HCT116 (cell line): ENCODE results near the gene CDH22. TPM values are rescaled to one million over a fixed set of nuclear protein-coding genes. Genes with fewer than 3 reads are reported as not detected.

Experiments used
- ATAC-seq: fragments of 200-7000 bp; cut with Tn5 transposase; 2 replicates; pipeline ENCODE4 v1.9.1; 2020; ENCODE audit warnings: mild to moderate bottlenecking, moderate library complexity
- BruUV-seq: library from RNA; stranded (reverse); fragments of 400-500 nt; replicated peaks from 2 replicates; lab custom pipeline; 2021; lab: Mats Ljungman, UMichigan
- CTCF ChIA-PET: fragments of 300-600 bp; sonication (Branson Sonifier 250); formaldehyde crosslinking; loops from one replicate; lab custom pipeline; 2021; ENCODE audit warnings: antibody characterized with exemption; lab: Charles Lee
- POLR2A ChIA-PET: fragments of 300-600, 350-600 bp; sonication (Branson Sonifier 250); formaldehyde crosslinking; loops from one replicate; lab custom pipeline; 2021; ENCODE audit warnings: antibody characterized with exemption; lab: Charles Lee
- RAD21 ChIA-PET, 2 experiments: fragments of 300-600 bp; sonication (Branson Sonifier 250); formaldehyde crosslinking; loops; one replicate each; lab custom pipeline; 2023; ENCODE audit warnings: low total read pairs in 2 of 2; ENCODE audit not compliant: uncharacterized antibody in 2 of 2, unreplicated experiment in 2 of 2, low non-redundant PET in 1 of 2; lab: Charles Lee
- DNase-seq: peaks from one replicate; pipeline ENCODE4 v3.0.0-alpha.2; 2010; ENCODE audit warnings: low read depth, low spot score
- H2AFZ ChIP-seq: fragments of 200-600 bp; shearing (Covaris generic), sonication (generic); 2 replicates; pipeline ENCODE4 v1.6.1; 2017; ENCODE audit warnings: low read depth, mixed run types, mixed read lengths, antibody characterized with exemption, low read length; ENCODE audit not compliant: poor library complexity, severe bottlenecking
- H3K27ac ChIP-seq: 2 replicates; pipeline ENCODE4 v1.5.1; 2012; ENCODE audit warnings: low read depth, low read length
- H3K27me3 ChIP-seq: fragments of 200-600 bp; sonication (generic); 2 replicates; pipeline ENCODE4 v1.6.1; 2016; ENCODE audit warnings: mixed run types, low read length, mixed read lengths; ENCODE audit not compliant: insufficient read depth
- H3K36me3 ChIP-seq, 2 experiments: fragments of 200-500 bp in 1 of 2; fragments of 200-600 bp in 1 of 2; sonication (Bioruptor generic) in 1 of 2; sonication (generic) in 1 of 2; 2 replicates each; pipeline versions ENCODE4 v1.5.1 to v1.6.1; 2014 to 2016; ENCODE audit warnings: low read length in 2 of 2, inconsistent platforms in 1 of 2, mixed read lengths in 1 of 2, mixed run types in 1 of 2; ENCODE audit not compliant: insufficient read depth in 2 of 2, control insufficient read depth in 1 of 2
- H3K4me1 ChIP-seq, 2 experiments: fragments of 200-600 bp in 1 of 2; sonication (generic) in 1 of 2; 2 replicates each; pipeline versions ENCODE4 v1.5.1 to v1.6.1; 2012 to 2017; ENCODE audit warnings: low read length in 2 of 2, inconsistent platforms in 1 of 2, mild to moderate bottlenecking in 1 of 2, mixed read lengths in 1 of 2, mixed run types in 1 of 2, moderate library complexity in 1 of 2; ENCODE audit not compliant: insufficient read depth in 2 of 2, control insufficient read depth in 1 of 2
- H3K4me2 ChIP-seq: fragments of 200-600 bp; sonication (generic); 2 replicates; pipeline ENCODE4 v1.6.1; 2017; ENCODE audit warnings: mixed run types, low read length, mixed read lengths
- H3K4me3 ChIP-seq, 2 experiments: fragments of 200-600 bp in 1 of 2; sonication (generic) in 1 of 2; replicated peaks in 1 of 2; 2 replicates each; pipeline ENCODE4 v1.5.1; 2011 to 2016; ENCODE audit warnings: low read length in 2 of 2, control low read depth in 1 of 2, low read depth in 1 of 2, mild to moderate bottlenecking in 1 of 2, mixed read lengths in 1 of 2, mixed run types in 1 of 2
- H3K79me2 ChIP-seq: fragments of 200-600 bp; sonication (generic); 2 replicates; pipeline ENCODE4 v1.6.1; 2017; ENCODE audit warnings: mild to moderate bottlenecking, mixed run types, low read length, moderate library complexity, mixed read lengths; ENCODE audit not compliant: insufficient read depth
- H3K9ac ChIP-seq: fragments of 200-600 bp; sonication (generic); 2 replicates; pipeline ENCODE4 v1.6.1; 2016; ENCODE audit warnings: low read length, mixed read lengths
- H3K9me2 ChIP-seq: fragments of 200-600 bp; sonication (generic), shearing (Covaris generic); 2 replicates; pipeline ENCODE4 v1.6.1; 2017; ENCODE audit warnings: mixed run types, mild to moderate bottlenecking, moderate library complexity; ENCODE audit not compliant: insufficient read depth
- H3K9me3 ChIP-seq, 2 experiments: fragments of 200-500 bp in 1 of 2; fragments of 200-600 bp in 1 of 2; sonication (Bioruptor generic) in 1 of 2; sonication (generic) in 1 of 2; 2 replicates each; pipeline ENCODE4 v1.6.1; 2014 to 2017; ENCODE audit warnings: low read length in 2 of 2, mixed read lengths in 2 of 2, inconsistent platforms in 1 of 2, low read depth in 1 of 2, mild to moderate bottlenecking in 1 of 2, mixed run types in 1 of 2, moderate library complexity in 1 of 2; ENCODE audit not compliant: control insufficient read depth in 1 of 2, insufficient read depth in 1 of 2
- H4K20me1 ChIP-seq: fragments of 200-600 bp; sonication (generic), shearing (Covaris generic); 2 replicates; pipeline ENCODE4 v1.6.1; 2017; ENCODE audit warnings: mixed run types, mild to moderate bottlenecking, moderate library complexity; ENCODE audit not compliant: insufficient read depth
- EZH2phosphoT487 ChIP-seq: fragments of 200-600 bp; IDR thresholded peaks from 2 replicates; pipeline ENCODE4 v1.6.1; 2018; ENCODE audit warnings: antibody characterized with exemption, borderline replicate concordance
- FOSL1 ChIP-seq: IDR thresholded peaks from 2 replicates; pipeline ENCODE4 v1.6.1; 2012; ENCODE audit warnings: low read depth
- SIN3A ChIP-seq: IDR thresholded peaks from 2 replicates; pipeline ENCODE4 v1.6.1; 2012; ENCODE audit warnings: low read depth
- TCF7L2 ChIP-seq: IDR thresholded peaks from 2 replicates; pipeline ENCODE4 v1.7.0; 2011; ENCODE audit warnings: borderline replicate concordance, inconsistent platforms; ENCODE audit not compliant: insufficient read depth, insufficient read length; ENCODE audit errors: extremely low read depth
- intact Hi-C: fragments of 100-400 bp; cut with micrococcal nuclease; formaldehyde crosslinking; loops from 2 replicates; pipeline ENCODE4 v1.10.0; 2022
- total RNA-seq: library from RNA; stranded (reverse); gene quantifications from one replicate; pipeline ENCODE4 v1.2.1, GENCODE V29; 2021; ENCODE audit not compliant: unreplicated experiment
- TF ChIP-seq, protein P1 (sequence below), 3 experiments: fragments of 200-600 bp in 1 of 3; sonication (generic) in 1 of 3; IDR thresholded peaks in 2 of 3; conservative IDR thresholded peaks in 1 of 3; 2 replicates each; pipeline ENCODE4 v1.5.1; 2012 to 2017; ENCODE audit warnings: low read depth in 2 of 3, low read length in 2 of 3, antibody characterized with exemption in 1 of 3, borderline replicate concordance in 1 of 3, control low read depth in 1 of 3, mild to moderate bottlenecking in 1 of 3, mixed read lengths in 1 of 3, mixed run types in 1 of 3, moderate library complexity in 1 of 3; ENCODE audit not compliant: insufficient read depth in 1 of 3
- TF ChIP-seq, protein P2 (sequence below): IDR thresholded peaks from 2 replicates; pipeline ENCODE4 v1.6.1; 2012
- TF ChIP-seq, protein P3 (sequence below): IDR thresholded peaks from 2 replicates; pipeline ENCODE4 v1.6.1; 2011; ENCODE audit warnings: mild to moderate bottlenecking, low read length, moderate library complexity; ENCODE audit not compliant: insufficient replicate concordance; ENCODE audit errors: extremely low read depth

CDH22 gene
- total RNA-seq, 1 experiment from 2014 or later, result 1.8 TPM

DNA sequence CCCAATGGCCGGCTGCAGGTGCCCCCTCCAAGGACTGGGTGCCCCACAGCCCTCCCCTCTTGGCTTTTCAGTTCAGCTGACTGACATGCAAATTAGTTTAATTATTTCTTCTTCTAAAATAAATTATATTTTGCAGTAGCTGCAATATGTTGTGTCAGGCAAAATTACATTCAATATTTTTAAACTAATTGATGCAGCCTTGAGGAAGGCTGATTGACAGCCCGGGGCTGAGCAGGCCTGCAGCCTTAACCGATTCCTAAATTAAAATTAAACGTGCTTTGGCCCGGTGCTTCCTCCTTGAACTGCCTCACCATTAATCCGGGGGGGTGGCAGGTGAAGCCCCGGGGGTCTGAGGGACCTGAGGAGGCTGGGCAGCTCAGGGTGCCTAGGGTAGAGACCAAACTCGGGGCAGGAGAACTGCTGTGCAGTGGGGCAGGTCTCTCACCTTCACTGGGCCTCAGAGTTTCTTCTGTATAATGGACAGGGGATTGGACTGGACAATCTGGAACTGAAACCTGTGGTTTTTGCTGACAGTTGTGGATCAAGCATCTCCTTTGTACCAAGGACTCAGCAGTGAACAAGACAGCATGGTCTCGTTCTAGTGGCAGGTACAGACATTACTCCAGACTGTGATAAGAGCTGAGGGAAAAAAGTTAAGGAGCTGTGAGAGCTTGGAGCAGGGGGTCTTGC, 117.7 kb downstream of the CDH22 start:
- H3K9me2 ChIP-seq, result no peaks in the 10 kb centered on the region
- no peaks in the 10 kb centered on the region for H3K4me1 ChIP-seq
- H3K9ac ChIP-seq, result no peak overlapping the region
- ATAC-seq (no peak), DNase-seq (no peak)
- no peaks in the 10 kb centered on the region for H3K79me2 ChIP-seq
- POLR2A ChIA-PET, result no interaction called here
- no peaks in the 10 kb centered on the region for H3K36me3 ChIP-seq
- no TSS peak for BruUV-seq
- H3K4me3 ChIP-seq, result no peak overlapping the region
- TF ChIP-seq, protein P1, sequence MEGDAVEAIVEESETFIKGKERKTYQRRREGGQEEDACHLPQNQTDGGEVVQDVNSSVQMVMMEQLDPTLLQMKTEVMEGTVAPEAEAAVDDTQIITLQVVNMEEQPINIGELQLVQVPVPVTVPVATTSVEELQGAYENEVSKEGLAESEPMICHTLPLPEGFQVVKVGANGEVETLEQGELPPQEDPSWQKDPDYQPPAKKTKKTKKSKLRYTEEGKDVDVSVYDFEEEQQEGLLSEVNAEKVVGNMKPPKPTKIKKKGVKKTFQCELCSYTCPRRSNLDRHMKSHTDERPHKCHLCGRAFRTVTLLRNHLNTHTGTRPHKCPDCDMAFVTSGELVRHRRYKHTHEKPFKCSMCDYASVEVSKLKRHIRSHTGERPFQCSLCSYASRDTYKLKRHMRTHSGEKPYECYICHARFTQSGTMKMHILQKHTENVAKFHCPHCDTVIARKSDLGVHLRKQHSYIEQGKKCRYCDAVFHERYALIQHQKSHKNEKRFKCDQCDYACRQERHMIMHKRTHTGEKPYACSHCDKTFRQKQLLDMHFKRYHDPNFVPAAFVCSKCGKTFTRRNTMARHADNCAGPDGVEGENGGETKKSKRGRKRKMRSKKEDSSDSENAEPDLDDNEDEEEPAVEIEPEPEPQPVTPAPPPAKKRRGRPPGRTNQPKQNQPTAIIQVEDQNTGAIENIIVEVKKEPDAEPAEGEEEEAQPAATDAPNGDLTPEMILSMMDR (IDR thresholded peaks at IDR 0.05 in 2 of 3, conservative IDR thresholded peaks at IDR 0.05 in 1 of 3; ENCODE audit: borderline replicate concordance in 1 of 3, insufficient read depth in 1 of 3, low read depth in 2 of 3, low read length in 2 of 3), result no peak
- no peak for TF ChIP-seq EZH2phosphoT487
- no peak overlapping the region for H2AFZ ChIP-seq
- H3K4me2 ChIP-seq, result no peak overlapping the region
- CTCF ChIA-PET, result no interaction called here
- no peak overlapping the region for H3K27ac ChIP-seq
- H3K9me3 ChIP-seq, result no peaks in the 10 kb centered on the region
- H4K20me1 ChIP-seq, result no peaks in the 10 kb centered on the region
- intact Hi-C loops, result no loop called here
- no peaks in the 10 kb centered on the region for H3K27me3 ChIP-seq
- RAD21 ChIA-PET, result no interaction called here

DNA sequence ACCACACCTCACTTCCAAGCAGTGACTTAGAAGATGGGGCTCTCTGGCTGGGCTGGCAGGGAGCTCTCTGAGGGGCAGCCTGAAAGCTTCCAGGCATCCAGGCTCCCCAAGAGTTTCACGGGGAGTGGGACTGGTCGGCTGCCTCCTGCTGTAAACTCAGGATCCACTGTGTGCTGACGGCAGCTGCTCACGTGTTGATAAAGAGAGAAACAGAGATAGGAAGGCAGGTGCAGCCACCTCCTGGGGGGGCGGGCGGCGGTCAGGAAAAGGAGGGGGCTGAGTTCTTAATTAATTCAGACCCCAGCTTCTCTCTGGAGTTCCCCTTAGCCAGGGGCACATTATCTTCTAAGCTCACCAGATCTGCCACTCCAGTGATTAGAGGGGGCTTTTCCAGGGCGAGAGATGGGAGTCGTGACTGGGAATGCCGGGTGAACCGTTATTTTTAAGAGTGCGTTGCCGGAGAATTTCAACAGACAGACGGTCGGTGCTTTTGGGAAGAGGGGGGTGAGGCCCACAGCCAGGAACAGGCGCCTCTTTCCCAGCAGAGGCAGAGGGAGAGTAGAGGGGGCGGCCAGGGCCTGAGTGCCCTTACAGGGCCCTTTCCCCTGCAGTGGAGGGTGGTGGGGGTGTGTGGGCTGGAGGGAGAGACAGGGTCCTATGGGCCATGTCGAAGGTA, 119.3 kb downstream of the CDH22 start:
- ATAC-seq (no peak), DNase-seq (no peak)
- TF ChIP-seq, protein P2, sequence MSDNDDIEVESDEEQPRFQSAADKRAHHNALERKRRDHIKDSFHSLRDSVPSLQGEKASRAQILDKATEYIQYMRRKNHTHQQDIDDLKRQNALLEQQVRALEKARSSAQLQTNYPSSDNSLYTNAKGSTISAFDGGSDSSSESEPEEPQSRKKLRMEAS, result no peak
- no peak for TF ChIP-seq TCF7L2
- TF ChIP-seq, protein P3, sequence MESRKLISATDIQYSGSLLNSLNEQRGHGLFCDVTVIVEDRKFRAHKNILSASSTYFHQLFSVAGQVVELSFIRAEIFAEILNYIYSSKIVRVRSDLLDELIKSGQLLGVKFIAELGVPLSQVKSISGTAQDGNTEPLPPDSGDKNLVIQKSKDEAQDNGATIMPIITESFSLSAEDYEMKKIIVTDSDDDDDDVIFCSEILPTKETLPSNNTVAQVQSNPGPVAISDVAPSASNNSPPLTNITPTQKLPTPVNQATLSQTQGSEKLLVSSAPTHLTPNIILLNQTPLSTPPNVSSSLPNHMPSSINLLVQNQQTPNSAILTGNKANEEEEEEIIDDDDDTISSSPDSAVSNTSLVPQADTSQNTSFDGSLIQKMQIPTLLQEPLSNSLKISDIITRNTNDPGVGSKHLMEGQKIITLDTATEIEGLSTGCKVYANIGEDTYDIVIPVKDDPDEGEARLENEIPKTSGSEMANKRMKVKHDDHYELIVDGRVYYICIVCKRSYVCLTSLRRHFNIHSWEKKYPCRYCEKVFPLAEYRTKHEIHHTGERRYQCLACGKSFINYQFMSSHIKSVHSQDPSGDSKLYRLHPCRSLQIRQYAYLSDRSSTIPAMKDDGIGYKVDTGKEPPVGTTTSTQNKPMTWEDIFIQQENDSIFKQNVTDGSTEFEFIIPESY, result no peak
- TF ChIP-seq FOSL1, result no peak
- TF ChIP-seq SIN3A, result no peak
- POLR2A ChIA-PET, result no interaction called here
- no peaks in the 10 kb centered on the region for H4K20me1 ChIP-seq
- H3K79me2 ChIP-seq, result no peaks in the 10 kb centered on the region
- H3K9ac ChIP-seq, result no peak overlapping the region
- no peak overlapping the region for H3K4me2 ChIP-seq
- H3K27me3 ChIP-seq, result no peaks in the 10 kb centered on the region
- H2AFZ ChIP-seq, result no peak overlapping the region
- H3K4me3 ChIP-seq, result no peak overlapping the region
- no peak overlapping the region for H3K27ac ChIP-seq
- no peaks in the 10 kb centered on the region for H3K9me2 ChIP-seq
- intact Hi-C loops, result no loop called here
- no TSS peak for BruUV-seq
- H3K36me3 ChIP-seq, result no peaks in the 10 kb centered on the region
- H3K4me1 ChIP-seq, result no peaks in the 10 kb centered on the region
- RAD21 ChIA-PET, result no interaction called here
- CTCF ChIA-PET, result no interaction called here
- no peaks in the 10 kb centered on the region for H3K9me3 ChIP-seq
